Kidney (tissue), 14 donors: ENCODE data around the gene TSPAN13. TPM values are rescaled to one million over a fixed set of nuclear protein-coding genes. Genes with fewer than 3 reads are reported as not detected.

Source experiments
- DNase-seq, 5 donors: peaks; one replicate each; pipeline ENCODE4 v3.0.0-alpha.2; 2013 to 2020
- FAIRE-seq: peaks from 2 replicates; lab custom pipeline; 2012; peaks lifted over from hg19 to GRCh38; lab: Jason Lieb, UNC
- H3K27ac ChIP-seq, 2 donors: one replicate each; pipeline ENCODE4 v1.7.0; 2013; ENCODE audit warnings: low read depth in 2 of 2, low read length in 2 of 2, inconsistent platforms in 1 of 2
- H3K27me3 ChIP-seq: one replicate; pipeline ENCODE4 v1.7.1; 2013; ENCODE audit warnings: low read length, inconsistent platforms; ENCODE audit not compliant: control insufficient read depth, insufficient read depth
- H3K36me3 ChIP-seq, 3 donors: one replicate each; pipeline versions ENCODE4 v1.7.0 to v1.7.1; 2013; ENCODE audit warnings: low read length in 3 of 3, control low read depth in 1 of 3, inconsistent platforms in 1 of 3; ENCODE audit not compliant: insufficient read depth in 3 of 3, control insufficient read depth in 2 of 3
- H3K4me1 ChIP-seq, 3 donors: one replicate each; pipeline versions ENCODE4 v1.7.0 to v1.7.1; 2013; ENCODE audit warnings: low read length in 3 of 3, inconsistent platforms in 1 of 3, low read depth in 1 of 3; ENCODE audit not compliant: control insufficient read depth in 2 of 3, insufficient read depth in 2 of 3
- H3K4me3 ChIP-seq, 3 donors: one replicate each; pipeline versions ENCODE4 v1.7.0 to v1.8.1; 2013; ENCODE audit warnings: low read length in 3 of 3, control low read depth in 1 of 3, inconsistent platforms in 1 of 3
- H3K9ac ChIP-seq, 3 donors: one replicate each; pipeline versions ENCODE4 v1.7.0 to v1.7.1; 2013; ENCODE audit warnings: low read length in 3 of 3, control low read depth in 1 of 3, inconsistent platforms in 1 of 3
- H3K9me3 ChIP-seq, 3 donors: one replicate each; pipeline versions ENCODE4 v1.7.0 to v1.7.1; 2013; ENCODE audit warnings: low read length in 3 of 3, control low read depth in 1 of 3, inconsistent platforms in 1 of 3; ENCODE audit not compliant: control insufficient read depth in 2 of 3, insufficient read depth in 1 of 3
- CTCF ChIP-seq: IDR thresholded peaks from 3 replicates; pipeline ENCODE4 v1.5.1; 2012; ENCODE audit warnings: mild to moderate bottlenecking, moderate library complexity, borderline replicate concordance; ENCODE audit not compliant: insufficient read depth; ENCODE audit errors: extremely low read depth
- intact Hi-C: fragments of 100-400 bp; cut with DNase I; formaldehyde crosslinking; loops from one replicate; pipeline ENCODE4 v1.11.1; 2022
- polyA plus RNA-seq: library from polyadenylated mRNA; stranded (reverse); fragments of 350-450 nt; fragmentation: Illumina TruSeq; extraction: RNeasy Lipid Tissue Mini Kit (QIAGEN cat#74804); gene quantifications from one replicate; pipeline ENCODE4 v1.2.3, GENCODE V29; 2014; ENCODE audit warnings: low read depth, low replicate concordance; ENCODE audit not compliant: insufficient read depth
- total RNA-seq: library from RNA; stranded (reverse); fragmentation: NEBNext Ultra II Directional; extraction: Animal tissue kit (Norgen Biotek cat#: 25700); gene quantifications from one replicate; pipeline ENCODE4 v1.2.1, GENCODE V29; 2021
- donor health status: control.
- donor health status: control.
- donor health status: control.
- donor health status: control.
- donor health status: control.
- donor health status: DM: yes; HTN: yes; CAD: no.
- donor health status: Normal renal cell carcinoma (clear cell type).

The TSPAN13 gene
- total and polyA plus RNA-seq, 2 donors from 2014 or later: 10.2 to 23.8 TPM

DNA sequence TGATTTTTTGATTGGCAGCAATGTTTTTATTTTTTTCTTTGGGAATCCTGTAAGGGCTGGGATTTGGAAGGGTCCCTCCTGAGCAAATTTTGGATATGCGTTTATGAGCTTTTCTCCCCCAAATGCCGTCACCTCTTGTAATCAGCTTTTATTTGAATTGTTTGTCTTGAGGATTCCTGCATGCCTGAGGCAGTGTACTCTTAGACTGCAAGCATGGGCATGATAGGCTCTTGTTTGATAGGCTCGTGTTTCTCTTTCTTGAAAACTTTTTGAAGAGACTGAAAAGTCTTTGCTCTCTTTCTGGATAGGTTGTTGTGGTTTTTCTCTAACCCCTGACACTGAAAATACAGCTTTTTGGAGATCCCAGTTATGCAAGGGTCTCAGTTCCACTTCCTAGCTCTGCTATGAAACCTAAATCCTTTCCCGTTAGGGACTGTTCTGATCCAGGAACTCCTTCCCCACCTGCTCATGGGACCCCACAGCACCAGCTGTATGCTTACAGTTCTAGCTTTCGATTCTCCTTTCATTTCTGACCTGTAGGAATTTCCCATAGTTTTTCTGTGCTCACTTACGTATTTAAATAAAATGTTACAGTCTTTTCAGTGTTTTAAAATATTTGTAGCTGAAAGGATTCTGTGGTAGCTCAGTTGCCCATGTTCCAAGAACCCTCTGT, 17.2 kb downstream of the TSPAN13 start:
- Histone ChIP-seq H3K9me3 (no peaks in the 10 kb centered on the region), H3K4me3 (no peak overlapping the region), H3K27ac (no peak overlapping the region), H3K9ac (no peak overlapping the region), H3K36me3 (no peaks in the 10 kb centered on the region), H3K27me3 (no peaks in the 10 kb centered on the region), H3K4me1 (no peaks in the 10 kb centered on the region)
- FAIRE-seq: no peak
- no peak for DNase-seq
- TF ChIP-seq CTCF: no peak
- intact Hi-C loops: no loop called here

GRCh38 chr7:16773326-16773725, 19.8 kb downstream of the TSPAN13 start:
- Histone ChIP-seq H3K4me1 (no peaks in the 10 kb centered on the region), H3K4me3 (no peak overlapping the region), H3K27me3 (no peaks in the 10 kb centered on the region), H3K9ac (no peak overlapping the region), H3K27ac (no peak overlapping the region), H3K9me3 (no peaks in the 10 kb centered on the region), H3K36me3 (no peaks in the 10 kb centered on the region)
- DNase-seq (no peak), FAIRE-seq (no peak)
- intact Hi-C loops: no loop called here
- no peak for TF ChIP-seq CTCF

DNA sequence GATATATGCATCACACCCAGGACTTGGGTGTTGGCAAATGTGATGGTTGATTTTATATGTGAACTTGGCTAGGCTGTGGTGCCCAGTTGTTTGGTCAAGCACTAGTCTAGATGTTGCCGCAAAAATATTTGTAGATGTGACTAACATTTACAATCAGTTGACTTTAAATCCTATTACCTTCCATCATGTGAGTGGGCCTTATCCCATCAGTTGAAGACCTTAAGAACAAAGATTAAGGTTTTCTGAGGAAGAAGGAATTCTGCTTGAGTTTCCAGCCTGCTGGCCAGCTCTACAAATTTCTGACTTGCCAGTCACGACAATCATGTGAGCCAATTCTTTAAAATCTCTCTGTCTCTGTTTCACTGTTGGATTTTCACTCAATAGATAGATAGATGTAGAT, 20.3 kb downstream of the TSPAN13 start:
- Histone ChIP-seq H3K4me1 (no peaks in the 10 kb centered on the region), H3K27me3 (no peaks in the 10 kb centered on the region), H3K36me3 (no peaks in the 10 kb centered on the region), H3K9ac (no peak overlapping the region), H3K27ac (no peak overlapping the region), H3K4me3 (no peak overlapping the region), H3K9me3 (no peaks in the 10 kb centered on the region)
- no peak for FAIRE-seq
- intact Hi-C loops: no loop called here
- no peak for TF ChIP-seq CTCF
- no peak for DNase-seq

DNA sequence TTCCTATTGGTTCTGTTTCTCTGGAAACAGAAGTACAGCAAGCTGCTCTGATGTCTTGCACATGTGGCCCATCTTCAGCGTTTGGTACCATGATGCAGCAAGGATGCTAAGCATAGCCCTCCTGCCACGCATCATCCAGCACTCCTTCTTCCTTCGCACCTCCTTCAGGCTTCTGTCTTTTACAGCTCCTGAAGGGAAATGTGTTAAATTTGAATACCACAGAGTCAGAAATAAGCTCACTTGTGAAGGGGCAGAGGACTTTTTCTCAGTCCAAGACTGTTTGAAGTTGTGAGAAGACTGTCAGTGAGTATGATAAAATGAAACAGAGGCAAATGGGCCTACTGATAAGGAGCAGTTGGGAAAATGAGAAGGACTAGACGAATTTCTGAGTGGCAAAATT, 20.7 kb downstream of the TSPAN13 start:
- Histone ChIP-seq H3K4me3 (no peak overlapping the region), H3K27me3 (no peaks in the 10 kb centered on the region)
- no peak for FAIRE-seq

More for the DNA sequence above, 20.7 kb downstream of the TSPAN13 start:
- intact Hi-C loops: no loop called here
- Histone ChIP-seq H3K36me3 (no peaks in the 10 kb centered on the region), H3K27ac (no peak overlapping the region), H3K9ac (no peak overlapping the region), H3K4me1 (no peaks in the 10 kb centered on the region), H3K9me3 (no peaks in the 10 kb centered on the region)
- TF ChIP-seq CTCF: no peak
- no peak for DNase-seq
